Endothelial cell (in vitro differentiated cells): ENCODE measurements around the gene NCK1. TPM values are rescaled to one million over a fixed set of nuclear protein-coding genes. Genes with fewer than 3 reads are reported as not detected.

Source experiments
- DNase-seq: peaks from one replicate; pipeline ENCODE4 v3.0.0; 2021; ENCODE audit warnings: low spot score
- H3K27ac Mint-ChIP-seq: one replicate; pipeline ENCODE4 v1.8.0; 2021; ENCODE audit warnings: mixed read lengths, inconsistent platforms; ENCODE audit not compliant: unreplicated experiment
- H3K27me3 Mint-ChIP-seq: one replicate; pipeline ENCODE4 v1.8.0; 2021; ENCODE audit warnings: mild to moderate bottlenecking, moderate library complexity, mixed read lengths, inconsistent platforms; ENCODE audit not compliant: unreplicated experiment
- H3K36me3 Mint-ChIP-seq: one replicate; pipeline ENCODE4 v1.8.0; 2021; ENCODE audit warnings: mild to moderate bottlenecking, low read depth, mixed read lengths, inconsistent platforms; ENCODE audit not compliant: unreplicated experiment
- H3K4me1 Mint-ChIP-seq: one replicate; pipeline ENCODE4 v1.8.0; 2021; ENCODE audit warnings: mild to moderate bottlenecking, mixed read lengths, inconsistent platforms; ENCODE audit not compliant: unreplicated experiment
- H3K4me3 Mint-ChIP-seq: one replicate; pipeline ENCODE4 v1.8.0; 2021; ENCODE audit warnings: mild to moderate bottlenecking, mixed read lengths, inconsistent platforms; ENCODE audit not compliant: unreplicated experiment
- H3K9me3 Mint-ChIP-seq: one replicate; pipeline ENCODE4 v1.8.0; 2021; ENCODE audit warnings: mixed read lengths, inconsistent platforms; ENCODE audit not compliant: unreplicated experiment
- CTCF ChIP-seq: fragments of 200-600 bp; sonication (generic); IDR thresholded peaks from one replicate; pipeline ENCODE4 v1.5.0; 2021; ENCODE audit warnings: antibody characterized with exemption; ENCODE audit not compliant: unreplicated experiment
- long read RNA-seq: library from polyadenylated mRNA; unstranded; transcript quantifications from one replicate; pipeline ENCODE4 v2.0.0, GENCODE V29; 2020; ENCODE audit not compliant: unreplicated experiment
- total RNA-seq: library from RNA; stranded (reverse); fragmentation: NEBNext Ultra II Directional; extraction: Animal tissue kit (Norgen Biotek cat#: 25700); gene quantifications from one replicate; pipeline ENCODE4 v1.2.1, GENCODE V29; 2021; ENCODE audit not compliant: unreplicated experiment

The NCK1 gene
- 53.9 TPM for total RNA-seq
- long read RNA-seq, transcript NCK1-201 (4 exons, 1,937 nt) = major isoform, 22 of 36 reads
- long read RNA-seq, transcript NCK1-207 (4 exons, 1,971 nt) = minor isoform, 5 of 36 reads
- long read RNA-seq, partial matches to known transcripts = 4 of 36 reads
- long read RNA-seq, other reads (novel, unspliced or antisense) = 5 of 36 reads

DNA sequence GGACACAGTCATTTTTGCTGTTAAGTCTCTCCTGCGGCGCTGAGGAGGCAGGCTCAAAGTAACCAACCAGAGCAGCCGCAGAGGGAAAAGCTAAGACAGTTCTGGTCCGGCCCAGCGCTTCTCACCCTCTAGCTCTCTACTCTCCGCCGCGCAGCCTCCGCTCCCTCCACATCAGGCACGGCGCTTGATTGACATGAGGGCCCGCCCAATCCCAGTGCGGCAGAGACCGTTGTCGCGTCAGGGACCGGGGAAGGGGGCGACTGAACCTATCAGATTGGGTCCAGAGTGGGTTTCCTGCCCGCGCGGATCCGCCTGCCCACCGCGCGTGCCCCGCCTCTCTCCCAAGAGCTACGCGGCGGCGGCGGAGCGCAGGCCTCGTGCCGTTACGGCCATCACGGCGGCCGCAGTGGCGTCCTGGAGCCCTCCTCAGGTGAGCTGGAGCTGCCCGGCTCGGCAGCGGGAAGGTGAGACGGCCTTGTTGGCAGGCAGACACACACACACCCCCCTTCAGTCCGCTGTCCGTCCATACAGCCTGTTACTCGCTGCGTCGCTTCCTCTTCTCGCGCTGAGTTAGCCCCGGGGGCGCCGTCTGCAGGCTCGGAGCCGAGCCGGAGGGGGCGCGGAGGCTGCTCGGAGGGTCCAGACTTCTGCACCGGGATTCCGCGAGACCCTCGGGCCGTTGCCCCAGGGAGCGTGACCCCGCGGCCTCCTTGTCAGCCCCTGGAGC, at the start of gene NCK1:
NCK1 (plus strand) TSS at position 319 of the 727 bp plus-strand sequence. CDS start 65,794 bp downstream, outside the sequence.
- peaks cover 10% of the 10 kb centered on the region for H3K27me3 Mint-ChIP-seq
- DNase-seq = peak; percentile 96
- no peak for TF ChIP-seq CTCF
- H3K4me1 Mint-ChIP-seq = peaks cover 44% of the 10 kb centered on the region
- H3K36me3 Mint-ChIP-seq = no peaks in the 10 kb centered on the region
- peak within 1 kb of the TSS; percentile 89 for H3K27ac Mint-ChIP-seq
- no peaks in the 10 kb centered on the region for H3K9me3 Mint-ChIP-seq
- peak within 1 kb of the TSS; percentile 99 for H3K4me3 Mint-ChIP-seq

DNA sequence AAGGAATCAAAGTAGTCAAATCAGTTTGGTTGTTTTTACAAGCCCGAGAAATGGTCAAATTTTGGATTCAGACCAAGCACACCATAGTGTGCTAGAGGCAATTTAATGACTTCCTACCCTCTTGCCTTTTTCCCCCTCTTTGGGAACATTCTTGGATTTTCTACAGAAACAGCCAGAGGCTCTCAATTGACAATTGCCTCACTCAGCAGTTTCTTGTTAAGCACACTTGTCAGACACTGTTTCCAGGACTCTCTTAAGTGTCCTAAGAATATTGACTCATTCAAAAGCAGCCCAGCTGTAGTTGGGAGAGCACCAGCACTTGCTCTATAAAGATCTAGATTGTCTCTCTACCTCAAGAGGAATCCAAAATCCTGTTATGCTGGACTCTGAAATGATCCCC, 44.6 kb upstream of the NCK1 start:
- H3K4me3 Mint-ChIP-seq = no peak overlapping the region
- DNase-seq = no peak
- H3K27ac Mint-ChIP-seq = no peak overlapping the region
- H3K9me3 Mint-ChIP-seq = no peaks in the 10 kb centered on the region
- peaks cover 19% of the 10 kb centered on the region for H3K4me1 Mint-ChIP-seq
- peaks cover 8% of the 10 kb centered on the region for H3K27me3 Mint-ChIP-seq
- peaks cover under 1% of the 10 kb centered on the region for H3K36me3 Mint-ChIP-seq
- TF ChIP-seq CTCF = no peak

DNA sequence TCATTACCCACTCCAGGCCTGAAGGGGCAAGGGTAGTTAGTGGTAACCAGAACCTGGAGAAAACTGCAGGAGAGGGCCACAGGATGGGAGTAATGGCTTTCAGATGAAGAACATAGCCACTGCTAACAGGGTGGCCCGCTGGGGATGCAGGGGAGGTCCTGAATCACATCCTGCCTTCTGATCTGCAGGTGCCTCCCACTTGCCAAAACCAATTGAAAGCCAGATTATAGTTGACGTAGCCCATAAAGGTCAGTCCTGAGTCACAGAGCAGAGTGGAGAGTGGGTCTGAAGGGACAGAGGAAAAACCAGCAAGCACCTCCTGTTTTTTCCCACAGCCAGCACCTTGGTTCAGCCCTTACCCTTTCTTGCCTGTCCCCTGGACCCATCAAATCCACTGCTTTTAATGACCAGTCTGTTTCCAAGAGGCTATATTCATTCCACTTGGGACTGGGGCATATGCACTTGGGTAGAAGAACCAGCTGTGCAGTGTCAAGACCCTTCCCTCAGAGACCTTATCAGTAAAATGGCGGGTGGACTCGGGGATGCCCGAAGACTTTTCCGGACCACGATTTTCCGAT, 43.7 kb upstream of the NCK1 start:
- no peak for TF ChIP-seq CTCF
- DNase-seq = peak; percentile 4
- Mint-ChIP-seq H3K9me3 (no peaks in the 10 kb centered on the region), H3K4me3 (peak overlapping the region; percentile 96), H3K27ac (peak overlapping the region; percentile 72), H3K27me3 (peaks cover 8% of the 10 kb centered on the region), H3K36me3 (peaks cover 4% of the 10 kb centered on the region), H3K4me1 (peaks cover 19% of the 10 kb centered on the region)

DNA sequence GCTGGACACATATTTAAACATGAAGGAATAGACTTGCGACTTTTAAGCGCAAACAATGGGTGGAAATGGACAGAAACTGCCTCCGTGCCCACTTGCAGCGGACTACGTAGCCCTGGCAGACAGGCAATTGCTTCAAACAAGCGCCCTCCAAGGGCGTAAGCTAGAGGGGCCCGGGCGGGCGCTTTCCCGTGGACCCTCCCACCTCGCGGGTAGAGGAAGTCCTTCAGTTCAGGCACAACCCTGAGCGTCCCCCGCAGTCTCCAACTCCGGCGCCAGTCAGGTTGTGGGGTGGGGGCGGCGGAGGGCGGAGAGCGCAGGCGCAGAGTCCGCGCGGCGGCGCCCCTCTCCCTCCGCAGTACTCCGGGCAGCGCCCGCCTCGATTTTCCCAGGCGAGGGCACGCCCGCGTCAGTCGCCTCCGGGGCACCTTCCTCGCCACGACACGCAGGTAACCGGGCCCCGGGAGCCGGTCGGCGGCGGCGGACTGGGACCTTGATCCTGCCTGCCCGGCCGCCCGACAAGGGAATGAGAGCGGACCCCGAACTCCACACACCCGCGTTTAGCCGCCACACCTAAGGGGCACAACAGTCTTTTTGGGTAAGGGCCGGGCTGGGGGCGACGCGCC, 43.1 kb upstream of the NCK1 start, which contains the start of gene SLC35G2:
SLC35G2 (plus strand) TSS at position 358 of the 623 bp plus-strand sequence. CDS start 35,335 bp downstream, outside the sequence.
- TF ChIP-seq CTCF = no peak
- peak within 1 kb of the TSS; percentile 96 for H3K4me3 Mint-ChIP-seq

More for the DNA sequence above, 43.1 kb upstream of the NCK1 start, which contains the start of gene SLC35G2:
- H3K27me3 Mint-ChIP-seq = peaks cover 9% of the 10 kb centered on the region
- no peaks in the 10 kb centered on the region for H3K9me3 Mint-ChIP-seq
- peak within 1 kb of the TSS; percentile 72 for H3K27ac Mint-ChIP-seq
- peaks cover 19% of the 10 kb centered on the region for H3K4me1 Mint-ChIP-seq
- DNase-seq = peak; percentile 70
- peaks cover 6% of the 10 kb centered on the region for H3K36me3 Mint-ChIP-seq
